ENCODE results near the gene CEP135.
"Not testable (repeated sequence)": the region's sequence is repeated elsewhere in the genome, so short reads cannot be mapped to it uniquely, and the experiment has no call there.

The CEP135 gene

DNA sequence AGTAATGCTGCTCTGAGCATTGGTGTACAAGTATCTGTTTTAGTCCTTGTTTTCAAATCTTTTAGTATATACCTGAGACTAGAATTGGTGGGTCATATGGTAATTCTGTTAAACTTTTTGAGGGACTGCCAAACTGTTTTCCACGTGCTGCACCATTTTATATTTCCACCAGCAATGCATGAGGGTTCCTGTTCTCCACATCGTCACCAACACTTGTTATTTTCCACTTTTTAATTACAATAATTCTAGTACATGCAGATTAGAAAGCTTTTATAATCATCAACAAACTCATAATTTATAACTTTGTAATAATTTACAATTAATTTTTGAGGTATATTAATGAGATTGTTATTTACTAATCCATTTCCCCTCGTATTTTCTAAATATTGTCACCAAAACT, 79.4 kb downstream of the CEP135 start:
- DNase-seq (ENCODE audit: low spot score): no peak

DNA sequence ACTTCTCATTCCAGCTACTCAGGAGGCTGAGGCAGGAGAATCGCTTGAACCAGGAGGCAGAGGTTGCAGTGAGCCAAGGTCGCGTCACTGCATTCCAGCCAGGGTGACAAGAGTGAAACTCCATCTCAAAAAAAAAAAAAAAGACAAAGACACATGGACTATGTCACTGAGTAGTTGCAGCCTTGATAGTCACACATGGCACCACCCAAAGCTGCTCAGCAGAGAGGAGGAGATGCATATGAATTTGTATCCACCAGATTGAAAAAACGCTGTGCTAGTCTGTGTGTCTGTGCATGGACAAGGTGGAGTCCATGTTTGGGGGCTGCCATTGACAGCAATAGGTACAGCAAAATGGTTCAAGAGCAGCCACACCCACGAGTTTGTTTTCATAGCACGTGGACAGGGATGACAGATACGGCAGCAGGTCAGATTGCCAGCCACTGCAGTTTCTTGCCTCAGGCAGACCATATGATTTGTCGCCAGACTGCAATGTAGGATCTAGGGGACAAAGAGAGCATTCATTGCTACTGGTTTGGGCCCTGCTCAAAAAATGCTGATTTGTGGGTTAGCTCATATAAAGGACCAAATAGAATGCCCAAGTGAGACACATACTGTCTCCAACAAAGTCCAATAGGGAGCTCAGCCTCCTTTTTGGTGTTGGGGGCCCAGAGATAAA, 89.9 kb downstream of the CEP135 start:
- no peak for DNase-seq (ENCODE audit: low spot score)

DNA sequence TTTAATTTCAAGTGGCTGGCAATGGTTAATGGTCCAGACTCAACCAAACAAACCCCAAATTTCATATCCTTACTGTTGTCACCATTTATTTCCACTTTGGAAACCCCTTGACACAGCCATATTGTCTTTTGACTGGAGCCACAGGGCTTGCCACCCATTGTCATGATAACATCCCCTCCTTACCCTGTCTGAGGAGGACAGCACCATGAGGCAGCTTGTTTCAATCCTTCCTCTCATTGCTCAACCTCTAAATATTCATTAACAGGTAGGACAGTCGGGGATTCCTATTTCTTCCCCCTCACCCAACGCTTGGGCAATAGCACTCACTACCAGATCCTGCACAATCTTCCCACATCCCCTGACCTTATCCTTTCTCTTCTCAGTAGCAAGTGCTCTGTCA, 92.1 kb downstream of the CEP135 start:
- DNase-seq (ENCODE audit: low spot score): no peak

DNA sequence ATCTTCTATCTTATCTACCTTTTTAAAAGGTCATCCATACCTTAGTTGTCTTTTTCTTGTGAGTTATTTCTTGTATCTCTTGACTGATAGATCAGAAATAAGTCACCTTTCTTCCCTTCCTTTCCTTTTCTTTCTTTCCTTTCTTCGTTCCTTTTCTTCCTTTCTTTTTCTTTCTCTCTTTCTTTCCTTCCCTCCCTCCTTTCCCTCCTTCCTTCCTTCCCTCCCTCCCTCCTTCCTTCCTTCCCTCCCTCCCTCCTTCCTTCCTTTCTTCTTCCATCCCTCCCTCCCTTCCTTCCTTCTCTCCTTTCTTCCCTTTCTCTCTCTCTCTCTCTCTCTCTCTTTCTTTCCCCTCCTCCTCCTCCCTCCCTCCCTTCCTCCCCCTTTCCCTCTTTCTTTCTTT, 93.5 kb downstream of the CEP135 start:
- no peak for DNase-seq (ENCODE audit: low spot score)

DNA sequence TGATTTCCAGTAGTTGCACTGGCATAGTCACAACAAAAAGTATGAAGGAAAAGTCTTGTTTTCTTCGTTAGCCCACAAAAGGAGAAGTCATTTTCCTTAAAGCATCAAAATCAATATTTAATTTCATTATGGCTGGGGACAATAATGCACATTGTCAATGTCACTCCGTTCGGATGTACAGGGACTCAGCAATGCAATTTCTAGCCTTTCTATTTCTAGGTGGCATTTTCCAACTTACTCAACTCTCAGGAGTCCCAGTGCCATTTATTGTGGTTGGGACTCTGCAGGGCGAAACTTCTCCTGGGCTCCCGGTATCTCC, 99.6 kb downstream of the CEP135 start:
- DNase-seq (ENCODE audit: low spot score): no peak

DNA sequence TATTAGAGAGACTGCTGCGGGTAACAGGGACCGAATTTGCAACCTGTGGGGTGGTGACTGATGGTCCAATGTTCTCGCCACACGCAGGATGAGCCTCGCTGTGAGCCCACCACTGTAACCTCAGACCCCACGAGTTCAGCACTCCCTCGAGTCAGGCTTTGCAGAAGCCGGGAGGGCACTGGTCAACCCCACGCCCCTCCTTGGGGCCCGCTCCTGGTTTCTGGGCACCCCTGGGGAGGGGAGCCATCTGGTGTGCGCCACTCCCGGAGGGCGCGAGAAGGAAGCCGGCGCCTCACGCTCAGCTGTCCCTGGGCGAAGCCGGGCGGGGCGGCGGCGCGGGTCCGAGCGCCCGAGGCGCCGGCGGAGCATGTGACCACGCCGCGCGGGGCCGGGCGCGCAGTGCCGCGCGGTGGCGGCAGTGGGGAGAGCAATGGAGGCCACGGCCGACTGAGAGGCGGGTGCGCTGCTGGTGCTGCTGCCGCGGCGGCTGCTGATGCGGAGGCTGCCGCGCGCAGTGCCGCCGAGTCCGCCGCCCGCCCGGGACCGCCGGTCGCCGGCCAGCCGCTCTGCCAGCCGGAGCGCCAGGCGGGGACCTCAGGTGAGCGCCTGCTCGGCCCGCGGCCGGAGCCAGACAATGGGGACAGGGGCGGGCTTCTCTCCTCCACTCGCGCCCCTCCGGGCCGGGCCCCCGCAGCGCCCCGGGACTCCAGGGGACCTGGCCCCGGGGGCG, 100.1 kb downstream of the CEP135 start:
- no peak for DNase-seq (ENCODE audit: low spot score)

DNA sequence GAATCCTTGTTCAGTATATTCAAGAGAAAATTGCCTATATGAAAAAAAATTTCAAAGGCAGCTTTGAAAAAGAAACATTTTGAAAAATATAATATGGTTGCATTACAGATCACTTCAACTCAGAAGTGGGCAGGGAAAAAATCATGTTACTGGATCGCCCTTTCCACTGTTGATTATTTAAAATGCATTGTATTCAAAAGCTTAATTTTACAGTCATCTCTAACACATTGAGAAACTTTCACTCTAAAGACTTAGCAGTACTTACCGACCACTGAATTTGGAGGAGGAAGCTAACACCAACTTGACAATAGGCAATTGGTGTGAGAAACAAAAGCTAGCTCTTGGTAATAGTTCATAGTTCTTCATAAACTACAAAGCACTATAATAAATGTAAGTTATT, 101.9 kb downstream of the CEP135 start:
- DNase-seq (ENCODE audit: low spot score): no peak

DNA sequence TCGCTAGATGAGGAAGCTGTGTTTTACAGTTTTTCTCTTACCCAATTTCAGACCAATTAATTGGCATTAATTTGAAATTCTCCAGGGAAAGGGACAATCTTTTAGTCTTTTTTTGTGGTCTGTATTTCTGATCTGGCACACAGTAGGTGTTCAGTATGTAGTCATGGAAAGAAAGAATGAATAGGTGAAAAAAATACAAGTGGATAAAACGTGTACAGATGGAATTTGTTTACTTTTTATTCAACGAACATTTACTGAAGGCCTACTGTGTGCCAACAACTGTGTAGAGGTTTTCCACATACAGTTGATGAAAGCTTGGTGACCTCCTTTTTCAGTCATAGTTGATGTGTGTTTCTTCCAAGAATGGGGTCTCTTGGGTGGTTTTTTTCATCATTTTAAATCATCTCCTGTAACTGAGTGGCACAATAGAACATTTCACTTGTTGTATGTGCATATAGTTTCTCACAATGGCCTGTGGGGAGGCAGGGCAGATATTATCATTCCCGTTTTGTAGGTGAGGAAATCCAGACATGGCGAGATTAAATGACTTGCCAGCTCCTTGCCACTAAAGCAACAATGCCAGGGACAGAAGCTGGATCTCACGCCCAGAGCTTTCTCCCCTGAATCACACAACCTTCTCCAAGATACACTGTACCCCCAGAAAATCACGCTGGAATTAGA, 102.4 kb downstream of the CEP135 start:
- DNase-seq (ENCODE audit: low spot score): no peak

DNA sequence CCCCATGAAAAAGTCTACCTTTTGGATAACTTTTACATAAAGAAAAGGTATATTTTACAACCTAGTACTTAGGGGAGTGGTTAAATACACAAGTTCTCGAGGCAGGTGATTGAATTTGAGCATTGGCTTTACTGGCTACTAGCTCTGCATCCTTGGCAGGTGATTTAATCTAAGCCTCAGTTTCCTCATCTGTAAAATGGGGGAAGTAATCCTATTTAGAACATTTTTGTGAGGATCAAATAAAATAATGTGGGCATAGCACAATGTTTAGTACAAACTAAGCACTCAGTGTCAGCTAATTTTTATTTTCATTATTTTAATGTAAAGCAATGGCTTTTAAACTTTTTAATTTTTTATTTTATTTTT, 102.9 kb downstream of the CEP135 start:
- DNase-seq (ENCODE audit: low spot score): no peak

DNA sequence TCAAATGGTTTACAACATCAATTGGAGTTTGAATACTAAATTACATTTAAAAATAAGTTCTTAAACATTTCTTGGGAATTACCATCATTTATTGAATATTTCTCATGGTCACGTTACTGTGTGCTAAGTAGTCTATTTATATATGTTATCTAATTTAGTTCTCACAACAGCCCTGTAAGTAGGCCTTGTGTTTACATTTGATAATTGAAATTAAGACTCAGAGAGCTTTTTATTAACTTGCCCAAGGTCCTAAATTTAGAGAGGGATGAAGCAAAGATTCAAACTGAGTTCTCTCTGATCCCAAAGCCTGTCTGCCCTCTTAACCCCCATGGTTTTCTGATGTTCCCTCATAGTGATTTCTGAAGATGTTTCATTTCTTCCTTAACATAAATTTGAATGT, 103.7 kb downstream of the CEP135 start:
- DNase-seq (ENCODE audit: low spot score): no peak

DNA sequence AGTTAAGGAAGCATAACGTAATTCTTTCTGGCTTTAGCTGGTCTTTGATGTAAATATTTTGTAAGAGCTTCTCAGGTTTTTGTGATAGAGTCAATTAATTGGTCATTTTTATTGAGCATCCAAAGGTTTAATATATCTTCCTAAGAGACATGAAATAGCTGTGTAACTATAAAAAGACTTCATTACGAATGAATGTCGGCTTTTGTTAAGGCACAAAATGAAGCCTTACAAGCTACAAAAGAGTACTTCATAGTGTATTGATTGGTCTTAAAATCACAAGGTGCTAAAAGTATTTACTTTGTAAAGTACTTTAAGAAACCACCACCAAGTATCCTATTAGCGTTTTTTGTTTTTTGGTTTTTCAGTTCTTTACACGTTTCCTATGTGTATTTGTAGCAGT, 104.2 kb downstream of the CEP135 start:
- no peak for DNase-seq (ENCODE audit: low spot score)

DNA sequence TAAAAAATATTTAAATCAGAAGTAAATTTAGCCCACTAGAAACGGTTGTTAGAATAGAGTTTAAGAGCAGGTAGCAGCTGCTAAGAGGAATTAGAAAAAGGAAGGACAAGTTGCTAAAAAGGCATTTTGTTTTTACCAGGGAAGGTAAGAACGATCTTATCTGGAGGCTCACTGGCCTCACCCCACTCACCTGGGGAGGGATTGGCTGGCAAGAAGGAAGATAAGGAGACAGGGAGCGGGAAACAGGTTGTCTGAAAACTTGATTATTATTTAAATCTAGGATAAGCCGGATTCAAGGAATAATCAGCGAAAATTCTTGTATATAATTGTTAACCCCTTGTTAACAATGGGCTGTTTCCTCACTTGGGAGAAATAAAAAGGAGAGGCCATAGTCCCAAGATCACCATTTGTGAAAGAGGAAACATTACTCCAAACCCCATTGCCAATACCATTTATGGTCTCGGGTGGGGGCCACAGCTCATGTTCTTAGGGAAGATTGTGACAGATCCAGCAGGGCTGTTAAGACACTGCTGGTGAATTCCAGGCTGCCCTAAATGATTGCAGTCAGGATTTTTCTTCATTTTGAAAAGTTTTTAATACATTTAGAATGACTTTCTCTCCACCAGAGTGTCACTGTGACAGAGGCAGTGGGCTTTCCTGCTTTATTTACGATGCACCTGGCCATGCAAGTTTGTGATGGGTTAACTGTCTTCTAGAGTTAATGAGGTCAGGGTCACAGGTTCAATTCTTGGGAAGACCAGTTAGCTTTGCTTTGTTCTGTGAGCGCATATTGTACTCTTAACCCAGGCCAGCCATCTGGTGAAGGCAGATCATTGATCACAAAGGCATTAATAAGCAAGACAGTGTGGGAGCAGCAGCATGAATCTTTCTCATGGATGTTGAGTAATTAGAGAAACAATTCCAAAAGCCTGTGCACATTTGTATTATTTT, 106.6 kb downstream of the CEP135 start:
- DNase-seq (ENCODE audit: low spot score): no peak

DNA sequence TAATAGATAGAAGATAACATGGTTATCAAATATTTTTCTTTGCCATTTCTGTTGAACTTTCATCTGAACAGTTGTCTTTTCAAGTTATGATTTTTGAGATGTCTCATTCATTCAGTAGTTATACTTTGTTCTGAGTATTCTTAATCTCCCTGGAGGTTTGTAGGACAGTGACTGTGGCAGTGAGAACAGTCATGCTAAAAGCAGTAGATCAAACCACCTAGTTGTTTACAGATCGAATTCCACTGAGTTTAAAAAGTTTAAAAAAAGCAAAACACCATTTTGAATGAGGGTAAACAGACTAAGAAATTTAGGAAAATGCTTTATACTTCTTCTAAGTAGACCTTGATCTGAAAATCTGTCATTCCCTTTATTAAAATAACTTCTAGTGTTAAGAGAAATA, 107.2 kb downstream of the CEP135 start:
- no peak for DNase-seq (ENCODE audit: low spot score)

DNA sequence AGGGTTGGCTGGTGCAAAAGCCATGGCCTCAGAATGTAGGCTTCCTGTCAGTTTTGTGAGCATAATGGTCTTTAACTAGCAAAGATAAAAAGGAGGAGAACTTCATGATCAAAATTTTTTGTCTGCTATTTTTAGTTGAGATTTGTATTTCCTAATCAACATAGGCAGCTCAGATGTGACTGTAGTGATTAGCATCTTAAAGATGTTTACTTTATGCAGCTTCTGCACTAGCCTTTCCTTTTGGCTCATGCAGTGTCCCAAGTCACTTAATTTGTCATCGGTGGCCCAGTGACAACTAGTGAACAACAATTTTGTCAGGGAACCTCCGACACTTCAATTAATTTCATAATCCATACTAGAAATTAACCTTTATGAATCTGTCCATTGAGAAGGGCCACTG, 109.8 kb downstream of the CEP135 start:
- no peak for DNase-seq (ENCODE audit: low spot score)

DNA sequence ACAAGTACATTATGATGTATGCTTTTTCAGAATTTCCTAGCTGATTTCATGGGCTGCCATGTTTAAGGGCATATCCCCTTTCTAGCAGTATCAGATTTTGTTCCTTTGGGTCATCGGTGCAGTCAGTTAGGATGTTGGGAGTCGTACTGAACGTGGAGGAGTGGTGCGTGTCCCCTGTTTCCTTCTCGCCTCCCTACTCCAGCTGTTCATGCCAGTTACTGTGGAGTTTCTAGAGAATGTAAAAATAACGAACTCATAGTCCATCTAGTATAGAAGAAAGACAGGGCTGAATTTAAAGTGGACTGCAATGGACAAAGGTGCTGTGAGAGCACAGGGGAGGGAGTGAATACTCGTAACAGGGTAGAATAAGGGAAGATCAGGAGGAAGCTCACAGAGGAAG, 111.3 kb downstream of the CEP135 start:
- no peak for DNase-seq (ENCODE audit: low spot score)

DNA sequence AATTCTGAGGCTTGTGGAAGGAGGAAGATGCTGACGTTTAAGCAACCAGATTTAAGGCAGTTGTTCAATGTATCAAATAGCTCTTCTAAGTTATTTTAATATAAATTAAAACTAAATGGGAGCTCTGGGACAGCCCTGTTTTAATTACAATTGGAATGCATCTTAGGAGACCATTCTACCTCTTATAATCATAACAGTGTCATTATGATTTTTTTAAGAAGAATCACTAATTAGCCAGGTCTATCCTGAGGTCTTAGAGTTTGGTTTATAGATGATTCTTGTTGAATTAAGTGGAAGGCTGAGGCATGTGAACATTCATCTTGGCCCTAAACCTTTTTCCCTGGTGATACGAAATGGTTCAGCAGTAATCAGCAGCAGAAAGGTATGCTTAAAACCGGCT, 113.4 kb downstream of the CEP135 start:
- no peak for DNase-seq (ENCODE audit: low spot score)

DNA sequence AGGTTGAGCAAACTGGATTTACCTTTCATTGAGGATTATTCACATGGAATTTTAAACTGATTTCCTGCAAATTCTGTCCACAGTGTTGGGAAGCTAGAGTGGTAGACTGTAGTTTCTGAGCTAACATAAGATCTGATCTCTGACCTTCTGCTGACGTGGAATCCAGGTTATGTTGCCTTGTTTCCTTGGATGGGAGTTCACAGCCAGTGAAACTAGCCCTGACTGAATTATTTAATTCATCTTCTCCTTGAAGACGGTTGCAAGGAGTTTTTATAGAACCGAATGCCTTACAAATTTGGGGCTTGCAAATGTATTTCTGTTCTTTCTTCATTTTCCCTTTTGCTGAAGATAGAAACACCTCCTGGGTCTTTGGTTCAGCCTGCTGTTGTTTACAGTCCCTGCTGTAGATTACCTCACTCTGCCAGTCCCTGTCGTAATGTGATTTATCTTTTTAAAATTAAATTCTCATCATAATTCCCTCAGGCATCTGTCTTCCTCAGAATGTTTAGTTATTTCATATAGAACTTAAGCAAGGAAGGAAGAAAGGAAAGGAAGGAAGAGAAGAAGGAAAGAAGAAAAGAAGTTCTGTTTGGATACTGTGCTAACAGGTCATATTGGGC, 113.9 kb downstream of the CEP135 start:
- DNase-seq (ENCODE audit: low spot score): no peak

DNA sequence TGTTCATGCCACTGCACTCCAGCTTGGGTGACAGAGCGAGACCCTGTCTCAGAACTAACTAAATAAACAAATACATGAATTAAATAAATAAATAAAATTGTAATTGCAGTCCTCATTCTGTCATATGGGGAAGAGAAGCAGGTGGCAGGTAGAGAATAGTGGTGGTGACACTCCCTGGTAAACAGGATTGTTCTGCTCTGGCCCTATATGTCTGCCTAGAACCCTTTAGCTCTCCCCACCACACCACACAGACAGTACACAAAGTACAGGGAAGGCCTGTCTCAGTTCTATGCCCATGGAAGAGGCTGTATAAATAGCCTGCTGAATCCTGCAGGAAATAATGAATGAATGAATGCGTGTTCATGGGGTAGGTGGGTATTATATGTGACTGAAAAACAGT, 117.7 kb downstream of the CEP135 start:
- no peak for DNase-seq (ENCODE audit: low spot score)

DNA sequence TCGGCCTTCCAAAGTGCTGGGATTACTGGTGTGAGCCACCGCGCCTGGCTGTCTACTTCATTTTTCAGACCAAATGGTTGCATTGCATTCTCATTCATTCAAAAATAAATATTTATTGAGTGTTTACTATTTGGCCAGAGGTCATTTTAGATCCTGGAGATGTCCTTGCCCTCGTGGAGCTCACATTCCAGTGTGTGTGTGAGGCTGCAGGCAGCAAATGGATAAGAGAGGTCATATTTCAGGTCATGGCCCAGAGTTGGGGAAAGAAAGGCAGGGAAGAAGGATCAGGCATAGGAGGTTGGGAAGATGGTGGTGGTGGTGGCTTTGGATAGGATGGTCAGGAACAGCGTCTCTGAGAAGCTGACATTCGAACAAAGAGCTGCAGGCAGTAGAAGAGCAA, 119.1 kb downstream of the CEP135 start:
- no peak for DNase-seq (ENCODE audit: low spot score)

DNA sequence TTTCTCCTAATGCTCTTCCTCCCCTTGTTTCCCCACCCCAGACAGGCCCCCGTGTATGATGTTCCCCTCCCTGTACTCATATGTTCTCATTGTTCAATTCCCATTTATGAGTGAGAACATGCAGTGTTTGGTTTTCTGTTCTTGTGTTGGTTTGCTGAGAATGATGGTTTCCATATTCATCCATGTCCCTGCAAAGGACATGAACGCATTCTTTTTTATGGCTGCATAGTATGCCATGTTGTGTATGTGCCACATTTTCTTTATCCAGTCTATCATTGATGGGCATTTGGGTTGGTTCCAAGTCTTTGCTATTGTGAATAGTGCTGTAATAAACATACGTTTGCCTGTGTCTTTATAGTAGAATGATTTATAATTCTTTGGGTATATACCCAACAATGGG, 124.0 kb downstream of the CEP135 start:
- DNase-seq (ENCODE audit: low spot score): not testable (repeated sequence)

DNA sequence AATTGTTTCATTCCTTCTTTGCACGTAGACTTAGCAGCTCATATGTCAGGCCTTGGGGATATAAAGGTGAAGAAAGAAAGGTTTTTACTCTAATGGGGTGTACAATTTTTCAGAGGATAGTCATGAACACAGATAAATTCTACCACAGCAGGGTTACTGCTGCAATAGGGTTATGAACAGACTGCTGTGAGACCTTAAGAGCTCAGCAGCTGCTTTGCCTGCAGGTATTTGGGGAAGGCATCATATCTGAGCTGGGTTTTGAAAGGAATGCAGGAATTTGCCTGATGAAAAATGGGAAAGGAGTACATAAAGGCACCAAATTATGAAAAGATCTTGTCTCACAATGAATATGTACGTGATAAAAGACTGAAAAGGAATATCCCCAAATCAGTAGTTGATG, 128.9 kb downstream of the CEP135 start:
- no peak for DNase-seq (ENCODE audit: low spot score)

DNA sequence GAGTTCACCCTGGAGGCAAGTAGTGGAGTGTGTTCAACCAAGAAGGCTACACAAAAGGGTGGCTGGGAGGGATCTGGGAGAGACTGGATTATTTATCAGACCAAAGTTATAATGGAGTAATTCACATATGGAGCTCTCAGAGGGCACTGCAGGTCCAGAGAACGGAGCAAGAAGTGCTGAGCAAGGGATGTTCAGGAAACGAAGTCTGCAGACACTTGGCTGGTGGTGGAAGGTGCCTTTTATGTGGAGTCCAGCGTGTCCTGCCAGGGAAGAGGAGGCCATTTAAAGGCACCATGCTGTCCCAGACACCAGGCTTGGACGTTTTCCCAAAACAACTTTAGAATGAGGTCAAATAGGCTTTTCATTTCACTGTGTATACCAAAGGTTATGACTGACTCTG, 130.1 kb downstream of the CEP135 start:
- no peak for DNase-seq (ENCODE audit: low spot score)
